GM12872 (cell line): Measurements from ENCODE around the gene BCAS3.

ENCODE experiments used
- CTCF ChIP-seq: IDR thresholded peaks from 3 replicates; pipeline ENCODE4 v1.5.1; 2011; ENCODE audit warnings: low read depth, mild to moderate bottlenecking, low read length, moderate library complexity; ENCODE audit not compliant: insufficient read depth

Gene BCAS3

GRCh38 chr17:61075988-61076387, 398.3 kb downstream of the BCAS3 start:
- TF ChIP-seq CTCF, result no peak

GRCh38 chr17:61076621-61077031, 399.0 kb downstream of the BCAS3 start:
- no peak for TF ChIP-seq CTCF

- no peak for TF ChIP-seq CTCF
Observed at GRCh38 chr17:61081959-61082358, 404.3 kb downstream of the BCAS3 start.

- no peak for TF ChIP-seq CTCF
Observed at GRCh38 chr17:61084260-61084659, 406.6 kb downstream of the BCAS3 start.

GRCh38 chr17:61087024-61087423, 409.4 kb downstream of the BCAS3 start:
- no peak for TF ChIP-seq CTCF

- no peak for TF ChIP-seq CTCF
Observed at GRCh38 chr17:61088556-61088955, 410.9 kb downstream of the BCAS3 start.

- TF ChIP-seq CTCF, result no peak
Observed at GRCh38 chr17:61091096-61091495, 413.4 kb downstream of the BCAS3 start.

GRCh38 chr17:61097781-61098180, 420.1 kb downstream of the BCAS3 start:
- TF ChIP-seq CTCF, result no peak
